SK-N-MC (cell line): ENCODE measurements around the gene CEP131.

Source experiments
- EZH2 ChIP-seq: fragments of 200-600 bp; sonication (generic); IDR thresholded peaks from one replicate; pipeline ENCODE4 v1.6.1; 2017; ENCODE audit warnings: antibody characterized with exemption
- POLR2AphosphoS5 ChIP-seq: IDR thresholded peaks from 2 replicates; pipeline ENCODE4 v1.6.1; 2012; ENCODE audit warnings: mild to moderate bottlenecking, low read depth, low read length, borderline replicate concordance

DNA sequence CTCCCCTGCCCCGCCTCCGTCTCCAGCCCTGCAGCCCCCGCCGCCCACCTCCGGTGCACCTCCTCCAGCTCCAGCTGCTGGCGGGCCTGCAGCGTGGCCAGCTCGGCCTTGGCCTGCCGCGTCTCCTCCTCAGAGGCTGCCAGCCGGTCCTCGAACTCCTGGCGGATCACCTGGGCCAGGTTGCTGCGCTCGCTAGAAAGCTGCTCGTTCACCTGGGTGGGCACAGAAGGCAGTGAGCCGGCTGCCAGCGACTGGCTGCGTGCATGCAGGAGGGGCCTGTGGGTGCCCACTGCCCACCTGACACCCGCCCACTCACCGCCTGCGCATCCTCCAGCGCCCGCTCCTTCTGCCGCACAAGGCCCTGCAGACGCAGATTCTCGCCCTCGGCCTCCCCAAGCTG, 32.2 kb downstream of the CEP131 start:
- TF ChIP-seq POLR2AphosphoS5 = no peak
- TF ChIP-seq EZH2 = no peak
